T-helper 2 cell treated with Interferon-gamma antibody and Interleukin-4, amounts not matched to agents 100 ng/mL and 5 ng/mL, for 36 hours (primary cell): ENCODE data around the gene CPA3. TPM values are rescaled to one million over a fixed set of nuclear protein-coding genes. Genes with fewer than 3 reads are reported as not detected.

Experiments used
- intact Hi-C: fragments of 100-400 bp; cut with micrococcal nuclease; formaldehyde crosslinking; loops from one replicate; pipeline ENCODE4 v1.15.1; 2023
- total RNA-seq: library from RNA; stranded (reverse); gene quantifications from 2 replicates; pipeline ENCODE4 v1.2.3, GENCODE V29; 2022

CPA3 gene, protein sequence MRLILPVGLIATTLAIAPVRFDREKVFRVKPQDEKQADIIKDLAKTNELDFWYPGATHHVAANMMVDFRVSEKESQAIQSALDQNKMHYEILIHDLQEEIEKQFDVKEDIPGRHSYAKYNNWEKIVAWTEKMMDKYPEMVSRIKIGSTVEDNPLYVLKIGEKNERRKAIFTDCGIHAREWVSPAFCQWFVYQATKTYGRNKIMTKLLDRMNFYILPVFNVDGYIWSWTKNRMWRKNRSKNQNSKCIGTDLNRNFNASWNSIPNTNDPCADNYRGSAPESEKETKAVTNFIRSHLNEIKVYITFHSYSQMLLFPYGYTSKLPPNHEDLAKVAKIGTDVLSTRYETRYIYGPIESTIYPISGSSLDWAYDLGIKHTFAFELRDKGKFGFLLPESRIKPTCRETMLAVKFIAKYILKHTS
- total RNA-seq: not detected in 2 replicates

- intact Hi-C loops: no loop called here
These were observed at the start of gene CPA3 for GRCh38 chr3:148865049-148865448. Gene CPA3 (plus strand): TSS chr3:148865296. CDS start chr3:148865308, 12 bp downstream.

DNA sequence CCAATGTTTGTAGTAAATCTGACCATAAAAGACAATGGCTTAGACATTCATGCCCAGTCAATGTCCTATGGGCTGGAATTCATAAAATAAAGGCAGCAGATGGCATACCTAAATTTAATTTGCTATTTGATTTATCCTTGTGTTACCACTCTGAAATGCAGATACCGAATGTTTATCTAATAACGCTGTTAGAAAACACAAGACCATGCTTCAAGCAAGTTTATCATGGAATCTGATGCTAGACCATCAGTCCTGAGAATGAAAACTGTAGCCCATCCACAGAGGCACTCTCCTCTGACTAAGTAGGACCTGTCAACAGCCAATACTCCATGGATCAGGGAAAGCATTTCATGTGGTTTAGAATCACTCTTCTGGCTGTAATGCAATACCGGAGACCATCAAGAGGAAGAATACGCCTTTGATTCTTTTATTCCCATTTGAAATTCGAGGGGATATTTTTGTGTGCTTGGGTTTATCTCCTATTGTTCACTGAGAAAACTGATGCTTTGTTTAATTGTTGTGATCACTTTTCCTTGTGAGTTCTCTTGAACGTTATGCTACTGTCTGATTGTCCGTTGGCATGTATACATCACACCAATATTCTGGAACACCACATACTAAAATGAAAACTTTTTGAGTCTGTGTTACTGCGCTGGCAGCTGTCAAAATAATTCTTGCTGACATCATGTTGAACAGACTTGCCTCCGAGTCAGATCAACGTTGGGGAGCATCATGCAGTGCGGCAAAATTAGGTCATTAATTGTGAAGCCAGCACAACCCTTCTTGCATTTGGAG lies 49.6 kb upstream of the CPA3 start:
- intact Hi-C loops: no loop called here

DNA sequence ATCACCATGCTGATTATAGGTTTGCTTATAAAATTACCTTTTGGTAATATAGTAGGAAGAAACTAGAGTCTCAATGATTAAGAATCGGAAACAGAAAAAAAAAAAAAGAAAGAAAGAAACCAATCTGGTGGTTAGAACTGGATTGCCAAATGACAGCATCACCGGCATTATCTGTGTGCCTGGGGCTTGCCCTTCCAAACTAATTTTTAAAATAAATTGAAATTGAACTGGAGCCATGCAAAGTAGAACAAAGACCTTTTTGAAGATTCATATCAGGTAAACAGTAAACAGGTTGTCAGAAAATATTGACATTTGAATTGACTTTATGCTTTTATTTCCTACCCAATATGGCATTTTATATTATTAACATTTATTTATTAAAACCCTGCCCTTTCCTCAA lies 48.7 kb upstream of the CPA3 start:
- intact Hi-C loops: no loop called here

DNA sequence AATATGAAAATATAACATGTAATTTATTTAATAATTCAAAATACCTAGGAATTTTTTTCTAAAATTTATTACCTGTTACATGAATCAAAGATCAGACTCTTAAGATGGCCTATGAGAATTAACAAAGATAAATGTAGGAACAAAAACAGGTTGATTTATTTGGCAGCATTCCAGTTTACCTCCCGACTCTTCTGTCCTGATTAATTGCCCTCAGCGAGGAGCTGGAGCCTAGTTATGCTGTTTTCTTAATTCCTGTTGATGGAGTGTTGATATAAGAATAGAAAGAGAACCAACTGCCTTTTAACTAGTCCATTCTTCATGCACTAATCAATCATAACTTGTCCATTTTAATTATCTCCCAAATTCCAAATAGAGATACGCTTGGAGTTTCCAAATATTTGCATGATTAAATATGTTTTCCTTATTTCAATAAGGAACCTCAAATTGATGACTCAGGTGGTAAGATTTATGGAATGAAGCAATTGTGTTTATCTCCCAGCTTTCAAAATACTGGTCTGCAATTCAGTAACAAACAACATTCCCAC lies 48.0 kb upstream of the CPA3 start:
- intact Hi-C loops: no loop called here

GRCh38 chr3:148820361-148821245 lies 44.5 kb upstream of the CPA3 start:
- intact Hi-C loops: no loop called here

GRCh38 chr3:148823026-148823425 lies 42.1 kb upstream of the CPA3 start:
- intact Hi-C loops: no loop called here

- intact Hi-C loops: no loop called here
These were observed 39.6 kb upstream of the CPA3 start for GRCh38 chr3:148825476-148825875.

DNA sequence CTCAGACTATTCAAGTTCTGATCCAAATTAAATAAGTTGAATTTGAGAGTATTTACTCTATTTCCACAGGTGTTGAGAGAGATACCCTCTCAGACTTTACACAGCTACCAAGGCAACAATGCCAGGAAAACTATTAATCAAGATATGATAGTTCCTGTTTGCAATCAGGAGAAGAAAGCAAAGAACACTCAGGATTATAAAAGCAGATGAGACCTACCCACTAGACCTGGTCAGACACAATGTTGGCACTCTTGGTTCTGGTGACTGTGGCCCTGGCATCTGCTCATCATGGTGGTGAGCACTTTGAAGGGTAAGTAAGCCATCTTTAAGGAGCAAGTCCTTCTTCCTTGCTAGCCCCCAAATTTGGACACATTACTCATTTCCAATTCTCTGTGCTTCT lies 37.5 kb upstream of the CPA3 start, which contains the start of gene CPB1:
Gene CPB1 (plus strand): TSS at position 227 of the 400 bp plus-strand sequence. CDS start 13 bp downstream, at position 240.
- intact Hi-C loops: no loop called here

- intact Hi-C loops: no loop called here
These were observed 36.9 kb upstream of the CPA3 start for GRCh38 chr3:148828136-148828690.

- intact Hi-C loops: no loop called here
These were observed 35.2 kb upstream of the CPA3 start for GRCh38 chr3:148829926-148830325.

GRCh38 chr3:148833223-148833622 lies 31.9 kb upstream of the CPA3 start:
- intact Hi-C loops: no loop called here

DNA sequence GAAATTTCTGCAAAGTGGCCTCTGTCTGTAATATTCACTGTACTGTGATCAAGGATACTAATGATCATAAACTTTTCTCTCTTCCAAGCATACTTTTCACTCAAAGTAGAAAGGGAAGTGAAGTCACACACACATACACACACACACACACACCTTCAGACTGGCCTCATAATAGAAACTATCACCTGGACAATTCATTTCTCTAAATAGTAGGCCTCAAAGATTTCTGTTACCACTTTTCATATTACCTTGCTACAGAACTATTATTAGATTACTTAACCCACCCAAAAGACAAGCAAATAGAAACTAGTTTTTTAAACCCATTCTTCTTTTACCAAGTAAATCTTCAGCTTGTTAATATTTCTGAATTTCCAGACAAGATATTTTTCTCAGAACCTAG lies 25.3 kb upstream of the CPA3 start:
- intact Hi-C loops: no loop called here

GRCh38 chr3:148840451-148840850 lies 24.6 kb upstream of the CPA3 start:
- intact Hi-C loops: no loop called here

DNA sequence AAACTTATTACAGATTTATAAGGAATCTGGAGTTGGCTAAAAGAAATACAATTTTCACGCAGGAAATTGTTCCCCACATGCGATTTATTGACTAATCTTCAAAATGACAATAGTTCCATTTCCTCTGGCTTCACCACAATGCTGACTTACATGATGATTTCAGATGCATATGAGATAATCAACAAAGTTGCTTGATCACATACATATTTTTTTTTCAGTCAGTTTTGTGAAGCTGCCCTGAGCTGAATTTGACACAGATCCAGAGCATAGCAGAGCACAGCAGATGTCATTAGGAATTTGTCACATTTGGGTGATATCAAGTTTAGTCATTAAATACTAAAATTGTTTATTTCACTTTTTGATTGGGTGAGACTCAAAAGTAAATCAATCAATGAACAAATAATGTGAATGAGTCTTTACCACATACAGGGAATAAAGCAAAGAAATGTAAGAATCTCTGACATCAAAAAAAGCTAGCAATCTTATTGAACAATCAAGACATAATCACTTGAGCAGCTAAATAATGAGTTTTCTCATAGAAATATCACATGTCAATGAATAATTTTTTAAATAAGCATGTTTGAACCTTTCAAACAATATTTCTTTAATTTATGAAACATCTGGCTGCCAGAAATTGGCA lies 19.2 kb upstream of the CPA3 start:
- intact Hi-C loops: no loop called here

DNA sequence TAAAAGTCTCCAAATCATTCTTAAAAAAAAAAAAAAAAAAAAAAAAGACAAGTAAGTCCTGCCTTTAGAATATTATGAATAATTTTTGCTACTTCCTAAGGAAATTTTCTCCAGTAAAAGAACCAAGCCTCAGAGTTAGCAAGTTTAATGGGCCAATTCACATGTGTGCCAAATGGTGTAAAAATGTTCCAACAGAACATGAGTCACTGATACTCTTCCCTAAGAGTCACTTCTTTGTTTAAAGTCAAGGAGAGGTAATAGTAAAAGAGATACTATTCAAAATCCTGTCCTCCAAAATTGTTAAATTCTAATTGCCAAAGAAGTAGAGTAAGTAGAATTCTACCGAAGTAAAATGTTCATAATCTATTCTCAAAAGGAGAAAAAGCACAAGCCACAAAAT lies 17.7 kb upstream of the CPA3 start:
- intact Hi-C loops: no loop called here

DNA sequence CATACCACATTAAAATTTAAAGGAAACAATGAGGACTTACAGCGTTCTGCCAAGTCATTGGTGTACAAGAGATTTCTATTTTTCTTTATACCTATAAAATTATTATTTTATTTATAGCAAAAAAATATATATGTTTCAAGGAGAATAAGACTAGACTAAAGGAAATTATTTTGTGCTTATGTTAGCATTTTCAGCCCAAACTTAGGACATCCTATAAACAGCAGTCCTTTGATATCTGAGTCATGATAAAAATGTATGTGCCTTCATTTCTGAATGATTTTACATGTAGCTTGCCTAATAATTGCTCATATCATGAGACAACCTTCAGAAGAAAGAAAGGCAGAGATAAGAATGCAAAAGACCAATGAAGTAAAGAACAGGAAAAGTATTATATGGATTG lies 16.7 kb upstream of the CPA3 start:
- intact Hi-C loops: no loop called here

DNA sequence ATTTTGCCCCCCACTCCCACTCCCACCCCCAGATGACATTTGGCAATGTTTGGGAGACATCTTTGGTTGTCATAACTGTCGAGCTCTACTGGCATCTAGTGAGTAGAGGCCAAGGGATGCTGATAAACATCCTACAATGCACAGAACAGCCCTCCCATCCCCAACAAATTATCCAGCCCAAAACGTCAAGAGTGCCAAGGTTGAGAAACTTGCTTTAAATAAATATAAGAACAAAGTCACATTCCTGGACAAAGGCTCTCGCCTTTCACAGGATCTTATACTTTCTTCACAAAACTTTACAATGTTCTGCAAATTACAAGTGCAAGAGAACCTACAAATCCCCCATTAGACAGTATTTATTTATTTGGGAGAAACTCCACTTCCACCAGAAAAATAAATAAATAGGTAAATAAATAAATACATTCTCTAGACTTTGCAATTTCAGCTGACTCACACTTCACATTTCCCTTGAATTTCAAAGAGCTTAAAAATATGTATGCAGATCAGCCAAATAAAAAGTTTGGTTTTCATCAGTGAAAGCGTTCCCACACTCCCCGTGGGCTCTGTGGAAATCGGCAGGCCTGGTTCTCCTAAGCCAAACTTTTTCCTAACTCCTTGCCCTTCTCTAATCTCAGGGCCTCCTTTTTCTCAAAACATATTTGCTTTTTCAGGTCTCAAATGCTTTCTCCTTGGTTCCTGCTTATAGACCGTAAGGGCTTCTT lies 12.7 kb upstream of the CPA3 start:
- intact Hi-C loops: no loop called here

DNA sequence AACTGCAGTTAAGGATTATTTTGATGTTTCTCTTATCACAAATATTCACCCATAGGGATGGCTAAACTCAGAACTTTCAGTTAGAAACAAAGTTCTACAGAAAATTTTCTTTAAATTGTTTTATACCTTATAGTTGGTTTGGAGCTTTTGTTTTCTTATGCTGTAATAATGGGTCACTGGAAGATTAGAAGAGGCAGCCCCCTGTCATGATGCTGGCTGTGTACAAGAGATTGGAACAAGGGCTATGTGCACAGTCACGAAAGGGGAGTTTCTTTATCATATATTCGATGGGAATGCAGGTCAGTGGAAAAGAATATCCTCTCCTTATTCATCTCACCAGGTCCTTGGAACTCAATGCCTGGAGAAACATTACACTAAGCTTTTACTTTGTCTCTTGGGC lies 12.0 kb upstream of the CPA3 start:
- intact Hi-C loops: no loop called here

DNA sequence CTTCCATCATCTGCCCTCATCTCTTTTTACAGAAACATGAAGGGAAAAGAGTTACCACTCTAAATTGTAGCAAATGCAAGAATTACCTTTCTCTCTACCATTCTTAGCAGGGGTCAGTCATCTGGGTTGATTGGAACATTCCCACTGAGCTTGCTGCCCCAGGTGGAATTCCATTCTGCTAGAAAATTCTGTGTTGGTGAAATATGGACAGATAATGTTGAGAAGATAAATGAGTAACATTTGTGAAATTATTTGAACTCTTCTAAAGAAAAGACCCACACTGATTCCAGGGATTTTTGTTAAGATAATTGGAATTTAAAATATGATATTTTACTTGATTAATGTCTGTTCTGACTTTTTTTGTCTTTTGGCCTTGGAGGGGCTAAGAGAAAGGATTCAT lies 11.0 kb upstream of the CPA3 start:
- intact Hi-C loops: no loop called here

DNA sequence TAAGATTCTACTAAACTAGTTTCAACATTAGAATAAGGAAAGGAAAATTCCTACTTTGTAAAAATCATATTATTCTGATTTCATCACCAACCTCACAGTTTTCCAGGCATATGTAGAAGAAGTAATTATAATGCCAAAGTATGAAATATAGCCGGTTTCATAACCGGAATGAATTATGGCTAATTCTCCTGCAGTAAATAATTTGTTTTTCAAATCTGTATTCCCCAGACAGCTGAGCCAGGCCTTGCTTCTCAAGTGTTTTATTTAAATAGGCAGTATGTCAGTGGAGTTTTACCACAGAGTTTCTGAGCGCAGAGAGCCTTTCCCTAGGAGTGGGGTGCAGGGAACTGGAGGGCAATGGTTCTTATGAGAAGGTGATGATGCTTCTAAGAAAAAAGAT lies 8.7 kb upstream of the CPA3 start:
- intact Hi-C loops: no loop called here
